ENCODE results near the gene ILKAP. TPM values are rescaled to one million over a fixed set of nuclear protein-coding genes. Genes with fewer than 3 reads are reported as not detected.

The ILKAP gene
- polyA plus RNA-seq, 2 of the 4 experiments (the other 2 are of a cell fraction), result 36.3 to 41.4 TPM

- ChIA-PET CTCF (interaction anchor here (1.0 kb wide), 1 partner anchor 96 kb away, joined by 3 read pairs; no protein-coding TSS in a partner anchor), POLR2A (interaction anchor here (0.7 kb wide), 1 partner anchor 73 kb away, joined by 3 read pairs; the partner anchor contains the start of gene HES6)
- FAIRE-seq (no peak), DNase-seq (ENCODE audit: low read depth in 1 of 2, low spot score in 1 of 2) (no peak), ATAC-seq (no peak)
- no peak overlapping the region for H3K4me3 ChIP-seq
- H3K4me2 ChIP-seq, result no peak overlapping the region
- H3K4me1 ChIP-seq, result peaks cover 38% of the 10 kb centered on the region
- peak overlapping the region; percentile 15 to 88; a peak in 4 of 6 replicates for H3K27ac ChIP-seq
- 96% methylated on average over 7 of the region's 7 CpGs for WGBS (ENCODE audit: missing lambda C conversion rate)
- H3K9me3 ChIP-seq, result no peaks in the 10 kb centered on the region
- no peak for TF ChIP-seq ZFP36 (IDR thresholded peaks at IDR 0.05; ENCODE audit: borderline replicate concordance, partially characterized antibody)
- TF ChIP-seq JUNB (IDR thresholded peaks at IDR 0.05), result no peak
- no peak for TF ChIP-seq FOSB (CRISPR knock-in tag; IDR thresholded peaks at IDR 0.05)
- TF ChIP-seq E2F6 (IDR thresholded peaks at IDR 0.05; ENCODE audit: borderline replicate concordance, low read depth), result no peak
- no peak for TF ChIP-seq HES2 (IDR thresholded peaks at IDR 0.05)
- no peak for TF ChIP-seq PBX3 (IDR thresholded peaks at IDR 0.05)
- no peak for TF ChIP-seq CBX2 (IDR thresholded peaks at IDR 0.05; ENCODE audit: borderline replicate concordance, low read depth)
- TF ChIP-seq ZC3H11A (IDR thresholded peaks at IDR 0.05), result no peak
- TF ChIP-seq MAX (IDR thresholded peaks at IDR 0.05), result no peak
- TF ChIP-seq KDM5A (IDR thresholded peaks at IDR 0.05), result no peak
- TF ChIP-seq SREBF2 (IDR thresholded peaks at IDR 0.05), result no peak
- no peak for TF ChIP-seq JUN (IDR thresholded peaks at IDR 0.05)
- TF ChIP-seq NPAS2 (CRISPR knock-in tag; IDR thresholded peaks at IDR 0.05; ENCODE audit: borderline replicate concordance), result no peak
- TF ChIP-seq HMGXB4 (CRISPR knock-in tag; IDR thresholded peaks at IDR 0.05; ENCODE audit: borderline replicate concordance), result no peak
- TF ChIP-seq CEBPB (IDR thresholded peaks at IDR 0.05), result no peak
- no peak for TF ChIP-seq RARB (CRISPR knock-in tag; IDR thresholded peaks at IDR 0.05)
- TF ChIP-seq KDM1A (IDR thresholded peaks at IDR 0.05; ENCODE audit: low read depth), result no peak
Measured at GRCh38 chr2:238167344-238167715, 36.2 kb downstream of the ILKAP start.

- no peak for TF ChIP-seq KDM1A (IDR thresholded peaks at IDR 0.05; ENCODE audit: low read depth)
- TF ChIP-seq ZSCAN20 (CRISPR knock-in tag; IDR thresholded peaks at IDR 0.05), result no peak
- TF ChIP-seq ZFP36 (IDR thresholded peaks at IDR 0.05; ENCODE audit: borderline replicate concordance, partially characterized antibody), result no peak
- TF ChIP-seq ATOH8 (CRISPR knock-in tag; IDR thresholded peaks at IDR 0.05; ENCODE audit: low read depth), result no peak
- no peak for TF ChIP-seq MYC (IDR thresholded peaks at IDR 0.05; ENCODE audit: borderline replicate concordance, low read length)
- TF ChIP-seq MAX (IDR thresholded peaks at IDR 0.05), result no peak
- no peak for TF ChIP-seq FOSB (CRISPR knock-in tag; IDR thresholded peaks at IDR 0.05)
- no peak for TF ChIP-seq MAFK (IDR thresholded peaks at IDR 0.05; ENCODE audit: partially characterized antibody)
- TF ChIP-seq CHD2 (IDR thresholded peaks at IDR 0.05; ENCODE audit: low read length, partially characterized antibody), result no peak
- TF ChIP-seq REST (IDR thresholded peaks at IDR 0.05), result no peak
- TF ChIP-seq RNF2 (IDR thresholded peaks at IDR 0.05; ENCODE audit: borderline replicate concordance, low read depth), result no peak
- no peak for TF ChIP-seq HDAC2 (IDR thresholded peaks at IDR 0.05)
- ATAC-seq, result peak in 1 of 2 experiments; percentile 2; a peak in 1 of 6 replicates
- POLR2A ChIA-PET, result interaction anchor here (0.7 kb wide), 1 partner anchor 73 kb away, joined by 3 read pairs; the partner anchor contains the start of gene HES6
- Histone ChIP-seq H3K4me1 (peaks cover 38% of the 10 kb centered on the region), H3K27ac (peak overlapping the region in 1 of 2 experiments; percentile 9; a peak in 1 of 6 replicates), H3K9me3 (no peaks in the 10 kb centered on the region), H3K4me3 (no peak overlapping the region), H3K4me2 (no peak overlapping the region)
- DNase-seq (ENCODE audit: low read depth in 1 of 2, low spot score in 1 of 2), result no peak
- WGBS (ENCODE audit: missing lambda C conversion rate), result 97% methylated on average over 15 of the region's 24 CpGs
- CTCF ChIA-PET, result interaction anchor here (1.0 kb wide), 1 partner anchor 97 kb away, joined by 3 read pairs; no protein-coding TSS in a partner anchor
- no peak for FAIRE-seq
Measured at GRCh38 chr2:238166391-238167343, 36.8 kb downstream of the ILKAP start.
